Lower leg skin (tissue), 4 donors: Measurements from ENCODE around the gene SNX4. TPM values are rescaled to one million over a fixed set of nuclear protein-coding genes. Genes with fewer than 3 reads are reported as not detected.

Source experiments
- DNase-seq, 2 donors: peaks; one replicate each; pipeline ENCODE4 v3.0.0-alpha.2; 2019; ENCODE audit warnings: low spot score in 2 of 2
- H3K4me3 ChIP-seq: fragments of 200-600 bp; sonication (generic); 2 replicates; pipeline ENCODE4 v1.5.1; 2017; ENCODE audit warnings: mild to moderate bottlenecking, low read depth; ENCODE audit not compliant: poor library complexity, severe bottlenecking
- POLR2A ChIP-seq, 2 donors: fragments of 450-650 bp; IDR thresholded peaks; one replicate each; pipeline ENCODE4 v1.6.1; 2016 to 2017; ENCODE audit warnings: antibody characterized with exemption in 2 of 2, mild to moderate bottlenecking in 1 of 2, moderate library complexity in 1 of 2
- WGBS, 2 donors: methylation state at CpG; one replicate each; pipeline ENCODE4 v1.1.5; 2018; 5-methylcytosine and 5-hydroxymethylcytosine counted together
- intact Hi-C: fragments of 100-400 bp; cut with DNase I; formaldehyde crosslinking; loops from one replicate; pipeline ENCODE4 v1.15.0; 2023; ENCODE audit warnings: low total_unique reads
- total RNA-seq, 4 donors: library from RNA; depleted of rRNA; stranded (reverse); fragments of >200 nt; gene quantifications; one replicate each; pipeline ENCODE4 v1.1.0, GENCODE V29; 2016
- TF ChIP-seq, protein P1 (sequence below), 3 donors: fragments of 450-650 bp; IDR thresholded peaks; one replicate each; pipeline ENCODE4 v1.5.1; 2016; ENCODE audit warnings: antibody characterized with exemption in 3 of 3, mild to moderate bottlenecking in 3 of 3, moderate library complexity in 2 of 3

SNX4 gene
- total RNA-seq, 4 donors from 2014 or later, result 22.4 to 71.3 (median 24.6) TPM

DNA sequence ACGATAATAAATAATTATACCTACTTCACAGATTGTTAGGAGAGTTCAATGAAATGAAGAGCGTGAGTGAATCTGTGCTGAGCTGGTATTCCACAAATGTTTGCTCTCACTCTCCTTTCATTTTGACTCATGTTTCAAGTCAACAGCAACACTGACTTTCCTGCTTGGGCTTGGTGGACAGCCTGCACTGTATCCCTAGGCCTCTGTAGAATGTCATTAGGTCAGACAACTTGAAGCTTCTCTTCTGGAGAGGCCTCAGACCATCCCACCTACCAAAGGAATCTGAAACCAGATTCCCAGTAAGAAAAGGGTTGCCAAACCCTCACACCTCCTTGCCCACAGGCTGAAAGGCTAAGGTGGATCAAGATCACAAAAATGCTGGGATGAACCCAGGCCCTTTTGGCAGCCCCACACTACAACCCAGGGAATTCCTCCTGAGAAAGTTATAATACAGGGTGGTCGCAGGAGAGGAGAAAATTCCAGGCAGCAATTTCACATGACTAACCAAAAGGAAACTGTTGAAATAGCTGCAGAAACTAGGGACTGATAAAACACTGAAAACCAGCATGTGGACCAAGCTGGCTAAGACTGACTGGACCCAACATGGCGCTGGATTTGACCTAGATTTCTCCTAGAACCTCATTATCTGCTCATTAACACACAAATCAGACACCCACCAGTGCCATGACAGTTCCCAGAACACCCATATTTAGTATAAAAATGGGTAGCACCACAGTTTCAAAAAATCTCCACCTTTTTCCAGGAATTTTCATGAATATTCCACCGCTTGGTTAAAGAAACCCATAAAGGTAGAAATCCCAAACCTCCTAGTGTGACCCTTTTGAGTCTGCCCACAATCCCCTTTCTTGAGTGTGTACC lies 87.9 kb downstream of the SNX4 start:
- intact Hi-C loops, result loop anchor here (10.0 kb wide), 1 partner anchor 507 kb away; no protein-coding TSS in a partner anchor
- TF ChIP-seq POLR2A (IDR thresholded peaks at IDR 0.05), result no peak
- TF ChIP-seq, protein P1, sequence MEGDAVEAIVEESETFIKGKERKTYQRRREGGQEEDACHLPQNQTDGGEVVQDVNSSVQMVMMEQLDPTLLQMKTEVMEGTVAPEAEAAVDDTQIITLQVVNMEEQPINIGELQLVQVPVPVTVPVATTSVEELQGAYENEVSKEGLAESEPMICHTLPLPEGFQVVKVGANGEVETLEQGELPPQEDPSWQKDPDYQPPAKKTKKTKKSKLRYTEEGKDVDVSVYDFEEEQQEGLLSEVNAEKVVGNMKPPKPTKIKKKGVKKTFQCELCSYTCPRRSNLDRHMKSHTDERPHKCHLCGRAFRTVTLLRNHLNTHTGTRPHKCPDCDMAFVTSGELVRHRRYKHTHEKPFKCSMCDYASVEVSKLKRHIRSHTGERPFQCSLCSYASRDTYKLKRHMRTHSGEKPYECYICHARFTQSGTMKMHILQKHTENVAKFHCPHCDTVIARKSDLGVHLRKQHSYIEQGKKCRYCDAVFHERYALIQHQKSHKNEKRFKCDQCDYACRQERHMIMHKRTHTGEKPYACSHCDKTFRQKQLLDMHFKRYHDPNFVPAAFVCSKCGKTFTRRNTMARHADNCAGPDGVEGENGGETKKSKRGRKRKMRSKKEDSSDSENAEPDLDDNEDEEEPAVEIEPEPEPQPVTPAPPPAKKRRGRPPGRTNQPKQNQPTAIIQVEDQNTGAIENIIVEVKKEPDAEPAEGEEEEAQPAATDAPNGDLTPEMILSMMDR (IDR thresholded peaks at IDR 0.05), result no peak
- 93 to 95% methylated on average over 5 of the region's 5 CpGs for WGBS, 2 donors
- no peak overlapping the region for H3K4me3 ChIP-seq
- no peak for DNase-seq

DNA sequence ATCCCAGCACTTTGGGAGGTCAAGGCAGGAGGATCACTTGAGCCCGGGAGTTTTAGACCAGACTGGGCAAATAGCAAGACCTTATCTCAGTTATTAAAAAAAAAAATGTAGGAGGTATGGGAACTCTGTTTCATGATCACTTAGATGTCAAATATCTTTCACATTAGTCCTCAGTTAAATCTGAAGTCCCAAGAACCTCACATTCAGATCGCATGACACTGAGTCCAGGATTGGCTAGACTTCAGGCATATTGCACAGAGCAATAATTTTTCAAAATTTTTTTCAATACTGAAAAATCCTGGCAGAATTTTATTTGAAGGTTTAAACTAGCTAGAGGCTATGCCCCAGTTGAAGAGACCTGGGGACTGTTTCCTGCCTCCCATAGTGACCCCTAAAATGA lies 88.6 kb downstream of the SNX4 start:
- WGBS, 2 donors, result 91 to 92% methylated on average over 2 of the region's 2 CpGs

DNA sequence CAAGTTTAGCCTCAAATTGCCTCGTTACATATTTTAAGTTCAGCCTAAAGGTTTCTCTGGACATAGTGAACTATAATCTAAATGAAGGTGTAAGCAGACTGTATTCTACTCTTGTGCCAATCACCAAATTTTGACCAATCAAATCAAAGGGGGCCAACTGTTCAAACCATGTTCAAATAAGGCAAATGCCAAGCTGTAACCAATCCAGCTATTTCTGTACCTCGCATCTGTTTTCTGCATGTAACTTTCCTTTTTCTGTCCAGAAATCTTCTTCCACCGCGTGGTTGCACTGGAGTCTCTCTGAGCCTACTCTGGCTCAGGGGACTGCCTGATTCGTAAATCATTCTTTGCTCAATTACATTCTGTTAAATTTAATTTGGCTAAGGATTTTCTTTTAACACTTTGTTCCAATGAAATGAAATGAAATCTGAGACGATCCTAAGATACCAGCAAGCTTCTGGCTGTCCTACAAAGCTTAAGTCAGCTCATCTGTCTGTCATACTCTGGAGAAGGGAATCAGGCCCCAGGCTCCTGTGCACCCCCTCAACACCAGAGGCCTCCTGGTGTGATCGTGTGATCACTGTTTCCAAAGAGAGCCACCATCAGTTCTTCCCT lies 91.7 kb downstream of the SNX4 start:
- intact Hi-C loops, result no loop called here

More for the DNA sequence above, 88.6 kb downstream of the SNX4 start:
- DNase-seq, result no peak
- no peak overlapping the region for H3K4me3 ChIP-seq
- intact Hi-C loops, result loop anchor here (10.0 kb wide), 1 partner anchor 507 kb away; no protein-coding TSS in a partner anchor
- TF ChIP-seq POLR2A (IDR thresholded peaks at IDR 0.05), result no peak
- TF ChIP-seq, protein P1 (IDR thresholded peaks at IDR 0.05), result no peak

DNA sequence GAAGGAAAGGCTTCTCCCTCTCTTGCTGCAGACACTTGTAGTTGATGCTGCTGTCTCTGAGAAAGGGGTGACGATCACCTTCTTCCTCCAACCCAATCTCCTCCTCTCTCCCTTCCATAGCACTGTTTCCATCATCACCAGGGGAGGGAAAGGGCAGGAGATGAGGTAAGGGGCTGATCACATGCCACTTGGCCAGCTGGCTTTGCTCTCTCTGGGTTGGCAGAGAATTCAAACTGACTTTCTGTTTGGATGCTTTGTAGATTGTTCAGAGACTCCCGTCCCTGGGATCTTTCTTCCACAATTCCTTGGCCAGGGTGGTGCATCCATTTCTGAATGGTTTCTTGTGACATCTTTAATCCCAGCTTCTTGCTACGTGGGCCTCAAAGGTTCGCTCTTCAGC lies 101.7 kb downstream of the SNX4 start:
- intact Hi-C loops, result no loop called here

More for the DNA sequence above, 91.7 kb downstream of the SNX4 start:
- H3K4me3 ChIP-seq, result no peak overlapping the region
- TF ChIP-seq, protein P1 (IDR thresholded peaks at IDR 0.05), result no peak
- no peak for TF ChIP-seq POLR2A (IDR thresholded peaks at IDR 0.05)
- 63 to 65% methylated on average over 7 of the region's 7 CpGs for WGBS, 2 donors
- no peak for DNase-seq

DNA sequence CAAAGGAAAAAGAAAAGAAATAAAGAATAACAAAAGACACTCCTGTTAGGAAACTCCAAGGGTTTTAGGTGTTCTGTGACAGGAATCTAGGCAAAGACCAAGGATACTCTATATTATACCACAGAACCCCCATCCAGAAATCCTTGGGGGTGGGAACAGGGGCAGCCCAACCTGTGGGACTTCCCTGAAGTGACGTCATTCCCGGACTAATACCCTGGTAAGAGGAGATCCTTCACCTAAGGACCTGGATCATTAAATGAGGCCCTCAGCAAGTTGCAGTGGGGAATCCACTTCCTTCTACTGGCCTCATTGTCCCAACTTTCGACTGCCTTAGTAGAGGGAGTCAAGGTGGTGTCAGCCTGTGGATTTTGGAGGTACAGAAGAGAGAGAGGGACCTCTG lies 103.8 kb downstream of the SNX4 start:
- WGBS, 2 donors, result 81 to 88% methylated on average over 3 of the region's 3 CpGs
- intact Hi-C loops, result no loop called here
- TF ChIP-seq POLR2A (IDR thresholded peaks at IDR 0.05), result no peak
- TF ChIP-seq, protein P1 (IDR thresholded peaks at IDR 0.05), result no peak
- H3K4me3 ChIP-seq, result no peak overlapping the region
- DNase-seq, result no peak

More for the DNA sequence above, 101.7 kb downstream of the SNX4 start:
- H3K4me3 ChIP-seq, result no peak overlapping the region
- 77 to 89% methylated on average over 4 of the region's 4 CpGs for WGBS, 2 donors
- TF ChIP-seq POLR2A (IDR thresholded peaks at IDR 0.05), result no peak
- TF ChIP-seq, protein P1 (IDR thresholded peaks at IDR 0.05), result no peak
- no peak for DNase-seq
